Pancreas (tissue), 10 donors: ENCODE results near the gene ZNF536. TPM values are rescaled to one million over a fixed set of nuclear protein-coding genes. Genes with fewer than 3 reads are reported as not detected.
"Not testable (repeated sequence)": the region's sequence is repeated elsewhere in the genome, so short reads cannot be mapped to it uniquely, and the experiment has no call there.

Experiments
- ATAC-seq, 4 donors: fragments of 200-7000 bp; cut with Tn5 transposase; one replicate each; pipeline versions ENCODE4 v1.8.0 to v1.9.1; 2020; ENCODE audit warnings: mild to moderate bottlenecking in 4 of 4, moderate library complexity in 4 of 4
- DNase-seq, 6 donors: peaks; one replicate each; pipeline ENCODE4 v3.0.0-alpha.2; 2020
- FAIRE-seq: peaks from 2 replicates; lab custom pipeline; 2012; peaks lifted over from hg19 to GRCh38; lab: Jason Lieb, UNC
- H3K27ac ChIP-seq, 4 donors: fragments of 200-600 bp; sonication (generic); 1 replicate in 3 of 4; 2 replicates in 1 of 4; pipeline versions ENCODE4 v1.5.0 to v1.8.0; 2020
- H3K27me3 ChIP-seq, 4 donors: fragments of 200-600 bp; one replicate each; pipeline ENCODE4 v1.8.0; 2021
- H3K36me3 ChIP-seq, 3 donors: fragments of 200-600 bp; sonication (generic) in 1 of 3; one replicate each; pipeline versions ENCODE4 v1.5.0 to v1.8.0; 2020 to 2021
- H3K4me1 ChIP-seq, 3 donors: fragments of 200-600 bp; one replicate each; pipeline ENCODE4 v1.8.0; 2021
- H3K4me3 ChIP-seq, 4 donors: fragments of 200-600 bp; sonication (generic) in 2 of 4; one replicate each; pipeline versions ENCODE4 v1.5.0 to v1.8.0; 2020 to 2021
- H3K9me3 ChIP-seq, 4 donors: fragments of 200-600 bp; one replicate each; pipeline ENCODE4 v1.8.0; 2021
- CTCF ChIP-seq, 4 donors: fragments of 200-600 bp; sonication (generic) in 3 of 4; IDR thresholded peaks; one replicate each; pipeline versions ENCODE4 v1.5.0 to v1.8.0; 2021; ENCODE audit warnings: antibody characterized with exemption in 4 of 4
- WGBS, 2 donors: extraction: QIAGEN DNeasy Blood & Tissue Kit; methylation state at CpG; one replicate each; pipeline ENCODE4 v1.1.7; 2013; 5-methylcytosine and 5-hydroxymethylcytosine counted together
- intact Hi-C, 3 donors: fragments of 100-400 bp; cut with DNase I; formaldehyde crosslinking; loops; one replicate each; pipeline versions ENCODE4 v1.11.1 to v1.14.2; 2022
- polyA plus RNA-seq, 2 donors: library from polyadenylated mRNA; stranded (reverse); fragments of 200-250 nt; gene quantifications; one replicate each; pipeline ENCODE4 v1.2.3, GENCODE V29; 2013
- total RNA-seq, 6 donors: library from RNA; stranded (reverse); fragmentation: NEBNext Ultra II Directional in 4 of 6; extraction: Animal tissue kit (Norgen Biotek cat#: 25700) in 4 of 6; gene quantifications; one replicate each; pipeline versions ENCODE4 v1.2.1 to v1.2.4, GENCODE V29; 2021 to 2023
- donor health status: healthy with polysubstance abuse.
- donor health status: DM: no; HTN: no; CAD: no; lungs with moderate emphysema.
- donor health status: DM: no; HTN: no; CAD: no.
- donor health status: control.
- donor health status: control.
- donor health status: Bipolar disorder and iron deficiency.
- donor health status: DM: yes; HTN: yes; CAD: no.
- donor health status: DM: no; HTN: no; CAD: no.
- donor health status: DM: no; HTN: no; CAD: no.
- donor health status: DM: yes; HTN: yes; CAD: no.

ZNF536 gene
- total and polyA plus RNA-seq, 8 donors = 0.06 to 1.7 (median 0.13) TPM

DNA sequence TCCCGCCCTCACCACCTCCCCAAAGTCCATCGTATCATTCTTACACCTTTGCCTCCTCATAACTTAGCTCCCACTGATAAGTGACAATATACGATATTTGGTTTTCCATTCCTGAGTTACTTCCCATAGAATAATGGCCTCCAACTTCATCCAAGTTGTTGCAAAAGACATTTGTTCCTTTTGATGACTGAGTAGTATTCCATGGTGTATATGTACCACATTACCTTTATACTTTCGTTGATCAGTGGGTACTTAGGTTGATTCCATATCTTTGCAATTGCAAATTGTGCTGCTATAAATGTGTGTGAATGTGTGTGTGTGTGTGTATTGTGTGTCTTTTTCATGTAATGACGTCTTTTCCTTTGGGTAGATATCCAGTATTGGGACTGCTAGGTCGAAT, 109.6 kb downstream of the ZNF536 start:
- no peak for FAIRE-seq
- Histone ChIP-seq H3K4me3 (no peak overlapping the region), H3K4me1 (no peaks in the 10 kb centered on the region), H3K9me3 (no peaks in the 10 kb centered on the region), H3K27me3 (peaks cover 0 to 18% (median 0%) of the 10 kb centered on the region in 4 donors), H3K36me3 (no peaks in the 10 kb centered on the region), H3K27ac (no peak overlapping the region)
- no peak for ATAC-seq
- no peak for DNase-seq
- WGBS, 2 donors = 75 to 82% methylated on average over 6 of the region's 6 CpGs
- no peak for TF ChIP-seq CTCF (IDR thresholded peaks at IDR 0.05)
- intact Hi-C loops = no loop called here

DNA sequence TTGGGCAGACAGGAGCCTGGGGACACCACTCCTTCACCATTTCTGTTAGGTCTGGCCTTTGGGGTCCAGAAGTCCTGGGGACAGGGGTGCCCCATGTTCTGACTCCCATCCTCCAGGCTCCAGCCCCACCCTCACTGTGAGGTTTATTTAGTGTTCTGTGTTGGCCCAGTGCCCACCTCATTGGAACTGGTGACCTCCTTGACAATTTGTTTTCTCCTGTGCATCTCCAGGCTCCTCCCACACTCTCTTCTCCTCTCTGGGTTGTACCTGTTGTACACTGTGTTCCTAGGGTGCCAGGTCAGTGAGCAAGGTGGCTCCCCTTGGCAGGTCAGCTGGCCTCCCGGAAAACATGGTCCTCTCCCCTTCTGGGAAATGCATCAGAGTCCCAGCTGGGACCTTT, 110.8 kb downstream of the ZNF536 start:
- intact Hi-C loops = no loop called here
- DNase-seq = no peak
- Histone ChIP-seq H3K4me3 (no peak overlapping the region), H3K27me3 (peaks cover 0 to 23% (median 0%) of the 10 kb centered on the region in 4 donors), H3K27ac (no peak overlapping the region), H3K36me3 (no peaks in the 10 kb centered on the region), H3K4me1 (no peaks in the 10 kb centered on the region), H3K9me3 (no peaks in the 10 kb centered on the region)
- no peak for ATAC-seq
- WGBS, 2 donors = 42 to 54% methylated on average over 1 of the region's 1 CpG
- no peak for TF ChIP-seq CTCF (IDR thresholded peaks at IDR 0.05)
- FAIRE-seq = no peak

- FAIRE-seq, intact Hi-C loops, H3K4me3 ChIP-seq, H3K36me3 ChIP-seq, H3K9me3 ChIP-seq, H3K27ac ChIP-seq, H3K4me1 ChIP-seq, ATAC-seq, DNase-seq: not testable (repeated sequence)
- peaks cover 0 to 19% (median 0%) of the 10 kb centered on the region in 4 donors for H3K27me3 ChIP-seq
- 83 to 85% methylated on average over 2 of the region's 2 CpGs for WGBS, 2 donors
These were observed 114.1 kb downstream of the ZNF536 start for GRCh38 chr19:30486250-30486649.

DNA sequence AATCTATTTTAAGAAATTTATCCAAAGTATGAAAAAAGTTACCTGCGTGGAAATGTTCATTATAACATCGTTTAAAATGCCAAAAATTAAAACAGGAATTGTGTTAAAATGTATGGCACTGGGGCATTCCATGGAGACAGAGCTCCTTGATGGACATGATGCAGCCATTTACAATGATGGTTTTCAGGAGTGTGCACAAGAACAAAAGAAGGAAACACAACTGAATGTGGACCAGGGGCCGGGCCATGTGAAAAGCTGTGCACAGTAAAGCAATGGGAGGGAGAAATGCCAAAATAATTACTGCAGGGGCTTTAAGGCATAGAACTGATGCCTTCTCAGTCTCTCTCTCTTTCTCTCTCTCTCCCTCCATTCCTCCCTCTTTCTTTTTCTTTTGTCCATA, 115.0 kb downstream of the ZNF536 start:
- no peaks in the 10 kb centered on the region for H3K36me3 ChIP-seq
- FAIRE-seq (no peak), ATAC-seq (no peak), DNase-seq (no peak)
- H3K27me3 ChIP-seq = peaks cover 0 to 19% (median 0%) of the 10 kb centered on the region in 4 donors
- H3K4me3 ChIP-seq = no peak overlapping the region
- no peak overlapping the region for H3K27ac ChIP-seq
- no peak for TF ChIP-seq CTCF (IDR thresholded peaks at IDR 0.05)
- H3K4me1 ChIP-seq = no peaks in the 10 kb centered on the region
- intact Hi-C loops = no loop called here
- 41 to 57% methylated on average over 3 of the region's 3 CpGs for WGBS, 2 donors
- H3K9me3 ChIP-seq = no peaks in the 10 kb centered on the region

GRCh38 chr19:30488191-30488590, 116.0 kb downstream of the ZNF536 start:
- FAIRE-seq (no peak), DNase-seq (no peak), ATAC-seq (no peak)
- TF ChIP-seq CTCF (IDR thresholded peaks at IDR 0.05) = no peak
- Histone ChIP-seq H3K27me3 (peaks cover 0 to 19% (median 0%) of the 10 kb centered on the region in 4 donors), H3K4me1 (no peaks in the 10 kb centered on the region), H3K36me3 (no peaks in the 10 kb centered on the region), H3K27ac (no peak overlapping the region), H3K9me3 (no peaks in the 10 kb centered on the region), H3K4me3 (no peak overlapping the region)
- 46 to 60% methylated on average over 3 of the region's 3 CpGs for WGBS, 2 donors
- intact Hi-C loops = no loop called here
